Vagina (tissue), 2 donors: ENCODE data around the gene DEPP1. TPM values are rescaled to one million over a fixed set of nuclear protein-coding genes. Genes with fewer than 3 reads are reported as not detected.

Experiments
- DNase-seq, 2 donors: peaks; one replicate each; pipeline ENCODE4 v3.0.0-alpha.2; 2017; ENCODE audit errors: extremely low spot score in 2 of 2
- H3K27ac ChIP-seq: fragments of 200-600 bp; sonication (generic); one replicate; pipeline ENCODE4 v1.5.1; 2019
- H3K27me3 ChIP-seq: fragments of 200-600 bp; sonication (generic); one replicate; pipeline ENCODE4 v1.5.1; 2019
- H3K36me3 ChIP-seq, 2 donors: fragments of 200-600 bp; sonication (generic); one replicate each; pipeline ENCODE4 v1.5.1; 2017 to 2019
- H3K4me1 ChIP-seq: fragments of 200-600 bp; sonication (generic); one replicate; pipeline ENCODE4 v1.5.1; 2019
- H3K4me3 ChIP-seq, 2 donors: fragments of 200-600 bp; sonication (generic); 1 replicate in 1 of 2; 2 replicates in 1 of 2; pipeline ENCODE4 v1.5.1; 2016 to 2019
- H3K9me3 ChIP-seq: fragments of 200-600 bp; sonication (generic); one replicate; pipeline ENCODE4 v1.5.1; 2019
- CTCF ChIP-seq, 3 experiments: fragments of 450-650 bp in 2 of 3; fragments of 200-600 bp in 1 of 3; sonication (generic) in 1 of 3; IDR thresholded peaks; one replicate each; pipeline ENCODE4 v1.5.1; 2017 to 2019; ENCODE audit warnings: antibody characterized with exemption in 3 of 3, mild to moderate bottlenecking in 2 of 3, moderate library complexity in 2 of 3
- POLR2A ChIP-seq, 2 donors: fragments of 450-650 bp; IDR thresholded peaks; one replicate each; pipeline ENCODE4 v1.6.1; 2017; ENCODE audit warnings: antibody characterized with exemption in 2 of 2, mild to moderate bottlenecking in 2 of 2, moderate library complexity in 2 of 2
- POLR2AphosphoS5 ChIP-seq, 2 donors: sonication (generic); formaldehyde crosslinking; IDR thresholded peaks; one replicate each; pipeline ENCODE4 v1.9.0; 2017; ENCODE audit warnings: antibody characterized with exemption in 2 of 2, mild to moderate bottlenecking in 2 of 2, low read depth in 1 of 2; ENCODE audit not compliant: insufficient read depth in 1 of 2
- intact Hi-C: fragments of 100-400 bp; cut with DNase I; formaldehyde crosslinking; loops from one replicate; pipeline ENCODE4 v1.15.1; 2023
- total RNA-seq: library from RNA; depleted of rRNA; stranded (reverse); fragments of >200 nt; gene quantifications from one replicate; pipeline ENCODE4 v1.2.3, GENCODE V29; 2016

DEPP1 gene
- total RNA-seq, 1 donor from 2014 or later: 155 TPM

GRCh38 chr10:44965651-44966097 lies 12.9 kb downstream of the DEPP1 start:
- no peaks in the 10 kb centered on the region for H3K27me3 ChIP-seq
- peak overlapping the region; percentile 13 for H3K27ac ChIP-seq
- TF ChIP-seq CTCF (IDR thresholded peaks at IDR 0.05): no peak
- no peak for TF ChIP-seq POLR2AphosphoS5 (IDR thresholded peaks at IDR 0.05; ENCODE audit: insufficient read depth in 1 of 2, low read depth in 1 of 2)
- no peak for TF ChIP-seq POLR2A (IDR thresholded peaks at IDR 0.05)
- H3K4me3 ChIP-seq: no peak overlapping the region
- intact Hi-C loops: no loop called here
- no peaks in the 10 kb centered on the region for H3K36me3 ChIP-seq
- no peaks in the 10 kb centered on the region for H3K9me3 ChIP-seq
- H3K4me1 ChIP-seq: peaks cover 51% of the 10 kb centered on the region
- no peak for DNase-seq

- Histone ChIP-seq H3K4me3 (no peak overlapping the region), H3K27me3 (no peaks in the 10 kb centered on the region), H3K27ac (peak overlapping the region; percentile 13), H3K9me3 (no peaks in the 10 kb centered on the region), H3K4me1 (peaks cover 57% of the 10 kb centered on the region), H3K36me3 (no peaks in the 10 kb centered on the region)
- peak in 1 of 2 donors; percentile 20 for DNase-seq
- intact Hi-C loops: no loop called here
- TF ChIP-seq CTCF (IDR thresholded peaks at IDR 0.05) (no peak), POLR2AphosphoS5 (IDR thresholded peaks at IDR 0.05; ENCODE audit: insufficient read depth in 1 of 2, low read depth in 1 of 2) (no peak), POLR2A (IDR thresholded peaks at IDR 0.05) (no peak)
These were observed 13.5 kb downstream of the DEPP1 start for GRCh38 chr10:44965104-44965503.

- peaks cover 62% of the 10 kb centered on the region for H3K4me1 ChIP-seq
- no peaks in the 10 kb centered on the region for H3K9me3 ChIP-seq
- H3K36me3 ChIP-seq: no peaks in the 10 kb centered on the region
- H3K27me3 ChIP-seq: no peaks in the 10 kb centered on the region
- peak in 1 of 2 donors; percentile 49 for TF ChIP-seq POLR2AphosphoS5 (IDR thresholded peaks at IDR 0.05; ENCODE audit: insufficient read depth in 1 of 2, low read depth in 1 of 2)
- TF ChIP-seq CTCF (IDR thresholded peaks at IDR 0.05): no peak
- intact Hi-C loops: no loop called here
- peak overlapping the region; percentile 35 for H3K27ac ChIP-seq
- H3K4me3 ChIP-seq: peak overlapping the region in 1 of 2 donors; percentile 8
- peak in 1 of 2 donors; percentile 85 for DNase-seq
These were observed 14.6 kb downstream of the DEPP1 start for GRCh38 chr10:44963772-44964633.

- DNase-seq: peak in 1 of 2 donors; percentile 80
- Histone ChIP-seq H3K9me3 (no peaks in the 10 kb centered on the region), H3K27ac (peak overlapping the region; percentile 35), H3K4me1 (peaks cover 66% of the 10 kb centered on the region), H3K4me3 (peak overlapping the region in 1 of 2 donors; percentile 8), H3K27me3 (no peaks in the 10 kb centered on the region), H3K36me3 (no peaks in the 10 kb centered on the region)
- intact Hi-C loops: no loop called here
- TF ChIP-seq POLR2A (IDR thresholded peaks at IDR 0.05): no peak
- no peak for TF ChIP-seq CTCF (IDR thresholded peaks at IDR 0.05)
- TF ChIP-seq POLR2AphosphoS5 (IDR thresholded peaks at IDR 0.05; ENCODE audit: insufficient read depth in 1 of 2, low read depth in 1 of 2): no peak
These were observed 15.5 kb downstream of the DEPP1 start for GRCh38 chr10:44962870-44963738.
